ENCODE data around the gene HOXC11.

Gene HOXC11

DNA sequence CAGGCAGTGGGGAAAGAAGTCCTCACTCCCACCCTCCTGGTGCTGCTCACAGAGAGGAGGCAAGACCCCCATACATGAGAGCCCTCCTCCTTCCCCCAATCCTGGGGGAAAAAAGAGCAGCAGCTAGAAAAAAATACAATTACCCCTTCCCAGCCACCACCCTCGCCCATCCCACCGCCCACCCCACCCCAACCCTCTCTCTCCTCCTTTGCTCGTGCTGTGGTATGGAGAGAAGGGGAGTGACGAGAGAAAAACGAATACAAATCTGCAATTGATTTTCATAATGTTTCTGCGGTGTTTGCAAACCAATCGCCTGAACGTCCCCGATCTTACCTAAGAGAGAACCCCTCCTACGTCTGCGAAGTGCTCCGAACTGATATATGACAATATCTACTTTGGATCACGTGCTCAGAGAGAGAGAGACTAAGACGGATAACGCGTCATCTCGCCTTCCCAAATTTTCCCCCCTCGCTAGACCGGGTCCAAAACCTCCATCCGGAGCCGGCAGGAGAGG lies at the start of gene HOXC11:
Gene HOXC11 (plus strand): TSS at position 405 of the 514 bp plus-strand sequence. CDS start 116 bp downstream, outside the sequence.
- DNase-seq: no peak

GRCh38 chr12:53924521-53925405 lies 48.2 kb upstream of the HOXC11 start:
- no peak for DNase-seq

DNA sequence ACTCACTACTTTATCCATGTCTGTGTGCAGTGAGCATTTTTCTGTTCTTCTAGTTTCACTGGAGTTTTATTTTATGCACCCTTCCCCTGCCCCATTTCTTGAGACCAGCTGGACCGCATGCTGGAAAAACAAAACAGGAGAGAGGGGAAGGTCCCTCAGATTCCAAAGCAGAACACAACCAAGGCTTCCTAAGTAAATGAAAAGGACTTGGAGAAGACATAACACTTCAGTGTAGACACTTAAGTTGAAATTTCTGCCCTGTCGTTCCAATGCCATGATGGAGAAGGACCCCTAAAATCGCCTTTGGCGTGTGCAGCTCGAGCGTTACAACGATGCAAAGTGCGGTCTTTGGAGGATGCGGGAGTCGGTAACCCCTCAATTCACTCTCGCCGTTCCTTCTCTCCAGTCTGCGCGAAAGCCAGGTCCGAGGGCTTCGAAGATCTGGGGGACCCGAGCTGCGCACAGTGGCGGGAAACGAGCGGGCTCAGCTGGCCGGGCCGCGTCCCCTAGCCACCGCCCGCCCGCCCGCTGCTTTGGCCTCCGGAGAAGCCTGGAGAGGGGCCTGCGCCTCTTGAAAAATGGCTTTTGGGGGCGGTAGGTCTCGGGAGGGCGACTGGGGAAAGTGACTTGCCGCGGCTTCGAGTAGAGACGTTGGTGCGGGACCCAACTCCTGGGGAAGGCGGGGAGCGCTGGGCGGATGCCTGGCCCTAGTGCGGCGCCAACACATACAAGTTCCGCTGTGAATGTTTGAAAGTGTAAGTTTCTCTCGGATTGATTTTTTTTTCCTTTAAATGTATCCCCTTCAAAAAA lies 45.5 kb upstream of the HOXC11 start:
- DNase-seq: no peak

DNA sequence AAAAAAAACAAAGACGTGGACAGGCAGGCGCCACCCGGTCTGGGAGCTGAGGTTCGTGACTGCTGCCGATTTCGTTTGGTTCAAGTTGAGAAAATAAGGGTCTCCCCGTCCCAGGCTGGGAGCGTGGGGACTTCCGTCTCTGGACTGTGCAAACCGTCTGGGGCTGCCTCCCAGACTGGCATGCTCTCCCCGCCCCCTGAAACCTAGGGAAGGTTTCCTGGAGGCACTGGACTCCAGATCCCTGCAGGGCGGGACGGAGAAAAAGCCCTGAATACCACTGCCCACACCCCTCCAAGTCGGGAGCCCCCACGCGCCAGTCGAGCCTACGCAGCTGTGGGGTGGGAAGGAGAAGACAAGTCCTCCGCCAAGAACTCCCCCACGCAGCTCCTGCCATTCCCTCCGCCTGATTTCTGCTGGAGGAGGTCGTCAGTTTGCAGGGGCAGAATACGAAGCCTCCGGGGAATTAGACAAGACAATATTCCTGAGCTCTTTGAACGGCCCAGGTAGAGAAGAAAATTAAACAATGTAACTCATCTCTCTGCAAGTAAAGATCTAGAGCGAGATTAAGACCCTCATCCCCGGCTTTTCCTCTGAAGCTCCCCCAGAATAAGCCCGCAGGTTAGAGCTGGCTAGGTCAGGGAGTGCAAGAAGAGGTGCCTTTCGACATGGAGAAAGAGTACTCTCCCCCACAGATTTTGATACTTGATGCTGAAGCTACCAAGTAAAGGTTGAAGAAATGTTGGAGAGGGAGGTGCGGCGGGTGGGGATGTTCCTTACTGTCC lies 44.7 kb upstream of the HOXC11 start:
- no peak for DNase-seq

DNA sequence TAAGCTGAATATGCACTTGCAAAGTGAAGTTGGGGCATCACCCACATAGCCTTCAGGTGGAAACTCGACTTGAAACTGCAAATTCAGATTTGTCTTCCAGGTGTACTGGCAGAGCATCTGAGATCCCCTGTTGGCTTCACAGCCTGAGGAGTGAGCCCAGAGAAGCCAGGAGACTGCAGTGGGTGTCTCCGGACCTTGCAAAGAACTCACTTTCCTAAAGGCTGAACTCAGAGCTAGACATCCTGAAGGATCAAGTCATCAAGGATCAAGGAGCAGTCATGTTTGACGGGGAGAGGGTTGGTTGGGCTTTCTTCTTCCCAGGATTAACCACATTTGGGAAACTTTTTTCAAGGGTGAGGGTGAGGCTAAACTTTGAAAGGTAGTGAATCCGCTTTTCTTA lies 43.4 kb upstream of the HOXC11 start:
- no peak for DNase-seq

GRCh38 chr12:53930591-53931255 lies 42.2 kb upstream of the HOXC11 start:
- DNase-seq: no peak

- DNase-seq: no peak
Measured at GRCh38 chr12:53931844-53932581, 40.9 kb upstream of the HOXC11 start.

GRCh38 chr12:53932915-53933314 lies 40.0 kb upstream of the HOXC11 start:
- no peak for DNase-seq

- no peak for DNase-seq
Measured at GRCh38 chr12:53935383-53936341, 37.3 kb upstream of the HOXC11 start.

DNA sequence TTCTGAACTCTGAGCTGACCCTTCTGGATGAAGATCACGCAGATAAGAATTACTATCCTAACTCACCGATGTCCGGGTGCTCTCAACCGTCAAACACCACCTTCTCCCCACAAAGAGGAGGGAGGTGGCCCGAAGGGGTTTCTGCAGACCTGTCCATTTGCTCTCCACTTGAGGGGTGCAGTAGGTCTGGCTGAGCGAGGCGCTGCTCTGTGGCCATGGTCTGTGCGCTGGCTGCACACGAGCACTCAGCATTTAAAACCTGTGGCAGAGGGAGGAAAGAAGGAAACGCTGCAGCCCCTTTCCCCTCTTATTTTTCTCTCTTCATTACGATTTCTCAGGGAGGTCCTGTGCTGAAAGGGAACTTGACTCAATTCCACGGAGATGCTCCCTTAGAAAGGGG lies 35.8 kb upstream of the HOXC11 start:
- no peak for DNase-seq

- no peak for DNase-seq
Measured at GRCh38 chr12:53937596-53938325, 35.2 kb upstream of the HOXC11 start.

- peak; percentile 21 for DNase-seq
Measured at GRCh38 chr12:53938326-53939140, 34.4 kb upstream of the HOXC11 start, which contains the start of gene HOXC13. Gene HOXC13 (plus strand): TSS chr12:53938831. CDS start chr12:53938907, 76 bp downstream.

DNA sequence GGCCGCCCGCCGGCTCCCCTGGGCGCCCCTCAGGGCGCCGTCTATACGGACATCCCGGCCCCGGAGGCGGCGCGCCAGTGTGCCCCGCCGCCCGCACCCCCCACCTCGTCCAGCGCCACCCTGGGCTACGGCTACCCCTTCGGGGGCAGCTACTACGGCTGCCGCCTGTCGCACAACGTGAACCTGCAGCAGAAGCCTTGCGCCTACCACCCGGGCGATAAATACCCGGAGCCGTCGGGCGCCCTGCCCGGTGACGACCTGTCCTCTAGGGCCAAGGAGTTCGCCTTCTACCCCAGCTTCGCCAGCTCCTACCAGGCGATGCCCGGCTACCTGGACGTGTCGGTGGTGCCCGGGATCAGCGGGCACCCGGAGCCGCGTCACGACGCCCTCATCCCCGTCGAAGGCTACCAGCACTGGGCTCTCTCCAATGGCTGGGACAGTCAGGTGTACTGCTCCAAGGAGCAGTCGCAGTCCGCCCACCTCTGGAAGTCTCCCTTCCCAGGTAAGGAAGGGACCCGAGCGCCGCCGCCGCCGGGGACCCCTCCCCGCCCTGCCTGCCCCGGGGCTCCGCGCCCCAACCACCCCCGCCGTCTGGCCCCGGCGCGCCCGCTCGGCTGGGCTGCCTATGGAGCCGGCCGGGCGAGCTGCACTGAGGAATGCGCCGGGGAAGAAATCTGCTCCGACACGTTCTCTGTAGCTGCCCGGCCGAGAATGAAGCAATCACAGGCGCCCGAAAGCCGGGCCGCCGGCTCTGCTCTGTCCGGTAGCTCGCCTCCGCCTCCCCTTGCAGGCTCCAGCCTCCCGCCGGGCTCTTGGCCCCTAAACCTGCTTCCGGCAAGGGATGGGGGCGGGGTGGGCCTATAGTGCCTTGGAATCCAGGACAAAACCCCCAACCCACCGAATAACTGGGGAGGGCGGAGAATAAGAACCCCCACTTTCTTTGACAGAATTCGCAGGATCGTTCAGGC lies 33.5 kb upstream of the HOXC11 start:
- DNase-seq: no peak

DNA sequence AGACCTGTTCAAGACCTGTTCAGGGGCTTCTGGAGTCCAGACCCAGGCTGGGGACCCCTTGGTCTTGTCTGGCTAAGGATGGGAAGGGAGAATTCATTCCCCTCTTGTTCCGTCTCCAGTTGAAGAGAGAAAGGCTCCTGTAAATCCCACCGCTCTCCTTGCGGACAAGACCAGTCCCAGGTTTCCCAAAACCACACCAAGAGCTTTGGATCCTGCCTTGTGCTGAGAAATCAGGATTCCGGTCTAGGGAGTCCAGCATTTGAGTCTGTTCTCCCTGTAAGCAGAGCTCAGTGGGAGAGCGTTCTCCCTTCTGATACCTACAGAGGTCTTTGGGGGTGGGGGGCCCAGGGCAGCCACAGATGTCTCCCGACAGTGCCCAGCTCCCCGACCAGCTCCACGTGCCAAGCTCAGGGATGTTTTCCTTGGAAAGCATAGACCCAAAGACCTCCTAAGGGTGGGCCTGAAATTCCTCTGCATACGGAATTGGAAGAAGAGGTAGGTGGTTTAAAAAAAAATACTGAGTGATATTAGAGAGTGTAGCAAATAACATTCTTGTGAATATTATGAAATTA lies 32.4 kb upstream of the HOXC11 start:
- no peak for DNase-seq

GRCh38 chr12:53941187-53941586 lies 31.7 kb upstream of the HOXC11 start:
- DNase-seq: no peak

GRCh38 chr12:53941750-53942149 lies 31.2 kb upstream of the HOXC11 start:
- DNase-seq: no peak

DNA sequence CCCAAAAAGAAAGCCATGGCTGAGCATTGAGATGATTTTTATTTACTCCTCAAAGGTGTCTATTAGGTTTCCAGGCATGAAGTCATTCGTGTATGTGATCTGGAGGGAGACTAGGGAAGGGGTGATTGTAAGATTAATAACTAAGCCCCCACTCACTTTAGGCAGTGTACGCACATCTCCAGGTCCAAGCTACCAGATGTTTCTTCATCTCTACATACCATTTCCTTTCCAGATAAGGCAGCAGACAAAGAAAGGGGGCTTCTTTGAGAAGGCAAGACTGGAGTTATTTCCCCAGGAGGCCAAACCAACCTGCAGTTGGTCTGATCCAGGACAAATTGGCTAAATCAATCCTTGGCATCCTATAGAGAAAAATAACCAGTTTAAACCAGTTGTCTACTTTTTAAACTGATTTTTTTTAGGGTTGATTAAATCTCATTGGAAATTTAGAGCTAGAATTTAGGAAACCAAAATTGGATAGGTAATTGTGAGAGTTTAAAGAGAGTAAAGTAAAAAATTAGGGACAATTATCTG lies 30.4 kb upstream of the HOXC11 start:
- DNase-seq: no peak
